Measurements from ENCODE around the gene MEIS1. TPM values are rescaled to one million over a fixed set of nuclear protein-coding genes. Genes with fewer than 3 reads are reported as not detected.
"Not testable (repeated sequence)": the region's sequence is repeated elsewhere in the genome, so short reads cannot be mapped to it uniquely, and the experiment has no call there.

MEIS1 gene
- polyA plus RNA-seq, 1 donor, result 16.6 TPM

DNA sequence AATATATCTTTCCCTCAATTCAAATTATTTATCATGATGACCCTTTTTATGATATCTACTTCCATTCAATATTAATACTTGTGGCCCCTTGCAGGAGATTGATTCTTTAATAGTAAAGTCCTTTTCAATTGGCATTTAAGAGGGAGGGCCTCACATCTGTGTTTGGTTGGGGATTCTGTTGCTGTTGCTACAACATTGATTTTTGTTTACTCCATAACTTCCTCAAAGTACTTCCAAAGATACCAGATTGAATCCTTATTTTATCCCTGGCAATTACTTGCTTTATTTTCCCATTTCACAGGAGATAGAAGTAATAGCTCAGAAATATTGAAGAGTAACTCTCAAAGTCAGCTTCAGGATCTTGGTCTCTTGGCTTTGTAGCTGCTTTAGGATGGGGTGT, 32.8 kb downstream of the MEIS1 start:
- no peak for DNase-seq

DNA sequence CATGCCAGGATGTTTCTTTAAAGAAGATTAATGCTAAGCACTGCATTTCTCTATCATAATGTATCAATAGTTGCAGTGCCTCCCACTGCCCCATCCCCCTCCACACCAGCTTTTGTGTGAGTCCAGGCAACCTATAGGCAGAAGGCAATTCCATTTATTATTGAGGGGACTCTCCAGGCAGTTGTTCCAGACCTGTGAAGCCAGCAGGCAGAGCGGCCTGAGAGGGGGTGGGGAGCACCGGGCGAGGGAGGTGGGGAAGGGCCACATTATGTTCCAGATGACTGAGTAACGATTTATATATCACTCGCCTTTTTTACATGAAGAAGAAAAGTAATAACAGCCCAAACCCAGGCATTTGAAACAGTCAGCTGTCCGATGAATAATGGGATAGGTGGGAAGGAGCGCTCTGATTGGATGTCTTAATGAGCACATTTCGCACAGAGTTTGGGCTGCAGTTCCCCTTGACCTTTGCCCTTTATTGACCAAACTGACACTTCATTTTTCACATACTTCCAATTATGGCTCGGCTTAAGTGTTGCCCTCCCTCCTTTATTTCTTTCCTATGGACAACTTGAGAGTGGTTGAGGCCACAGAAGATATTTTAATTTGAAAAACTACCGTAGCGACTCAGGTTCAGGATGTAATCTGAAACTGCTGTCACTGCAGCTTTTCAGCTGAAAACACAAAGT, 34.4 kb downstream of the MEIS1 start:
- no peak for DNase-seq

- DNase-seq, result no peak
Measured at GRCh38 chr2:66470199-66470598, 35.3 kb downstream of the MEIS1 start.

- no peak for DNase-seq
Measured at GRCh38 chr2:66472225-66472843, 37.4 kb downstream of the MEIS1 start.

DNA sequence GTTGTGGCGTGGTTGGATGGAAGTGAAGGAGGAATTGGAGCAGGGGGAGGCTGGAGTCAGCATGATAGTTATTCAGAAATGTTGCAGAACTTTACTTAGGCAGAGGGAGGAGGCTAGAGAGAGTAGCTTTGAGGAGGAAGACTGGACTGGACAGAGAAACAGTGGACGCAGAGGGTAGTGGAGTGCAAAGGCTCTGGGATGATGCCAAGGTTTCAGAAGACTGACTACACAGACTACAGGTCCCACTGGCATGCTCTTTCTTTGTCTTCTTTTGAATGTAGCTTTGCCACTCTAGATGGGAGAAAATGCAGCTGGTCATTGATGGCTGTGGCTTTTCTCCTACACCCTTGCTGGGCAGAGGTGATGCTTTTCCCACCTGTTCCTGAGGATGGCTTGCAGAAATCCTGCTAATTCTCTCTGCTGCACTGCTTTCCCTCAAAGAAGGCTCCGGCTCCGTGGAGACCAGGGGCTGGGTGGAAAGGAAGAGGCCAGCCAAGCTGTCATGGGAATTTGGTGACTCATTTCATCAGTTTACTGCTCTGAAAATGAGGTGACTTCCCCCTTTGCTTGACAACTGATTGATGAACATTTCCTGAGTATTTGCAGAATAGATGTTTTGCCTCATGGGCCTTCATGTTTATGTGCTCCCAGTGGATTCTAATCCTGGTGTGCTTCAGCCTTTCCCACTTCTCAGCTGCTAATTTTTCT, 42.4 kb downstream of the MEIS1 start:
- no peak for DNase-seq

- no peak for DNase-seq
Measured at GRCh38 chr2:66478299-66478698, 43.4 kb downstream of the MEIS1 start.

- DNase-seq, result no peak
Measured at GRCh38 chr2:66478731-66479316, 43.9 kb downstream of the MEIS1 start.

- DNase-seq, result no peak
Measured at GRCh38 chr2:66481100-66481549, 46.2 kb downstream of the MEIS1 start.

- DNase-seq, result not testable (repeated sequence)
Measured at GRCh38 chr2:66485252-66485651, 50.3 kb downstream of the MEIS1 start.

DNA sequence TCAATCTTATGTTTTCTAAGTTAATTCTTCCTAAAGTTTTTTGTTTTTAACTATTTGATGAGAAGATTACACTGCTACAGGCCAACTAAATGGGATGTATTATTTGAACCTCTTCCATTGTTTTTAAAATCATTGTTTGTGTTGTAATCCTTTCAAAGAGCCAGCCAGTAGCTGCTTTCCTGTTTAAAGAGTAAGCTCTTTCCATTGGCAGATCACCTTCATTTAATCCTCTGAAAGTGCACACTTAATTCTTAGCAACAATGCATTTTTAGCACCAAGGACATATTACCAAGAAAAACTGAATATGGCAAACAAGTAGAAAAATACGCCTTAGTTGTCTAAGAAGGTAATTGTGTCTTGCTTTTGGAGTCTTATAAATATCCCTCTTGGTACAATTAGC, 54.0 kb downstream of the MEIS1 start:
- DNase-seq, result no peak

DNA sequence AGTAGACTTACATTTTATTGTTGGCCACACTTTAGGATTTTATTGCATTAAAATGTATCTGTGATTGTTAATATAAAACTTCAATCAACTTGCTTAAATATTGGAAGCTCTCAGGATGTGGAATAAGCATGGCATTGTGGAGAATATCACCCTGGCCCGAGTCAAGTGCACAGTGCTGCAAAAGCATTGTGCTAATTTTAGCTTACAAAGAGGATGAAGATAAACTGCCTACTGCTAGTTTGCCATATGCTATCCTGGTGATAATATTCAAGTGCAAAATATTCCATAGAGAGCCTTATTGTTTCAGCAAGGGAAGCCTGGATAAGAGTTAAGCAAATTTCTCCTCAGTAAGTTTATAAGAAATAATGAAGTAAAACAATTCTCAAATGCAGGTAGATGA, 54.5 kb downstream of the MEIS1 start:
- DNase-seq, result no peak

- DNase-seq, result no peak
Measured at GRCh38 chr2:66490588-66491001, 55.7 kb downstream of the MEIS1 start.

GRCh38 chr2:66494708-66495107, 59.8 kb downstream of the MEIS1 start:
- DNase-seq, result no peak

DNA sequence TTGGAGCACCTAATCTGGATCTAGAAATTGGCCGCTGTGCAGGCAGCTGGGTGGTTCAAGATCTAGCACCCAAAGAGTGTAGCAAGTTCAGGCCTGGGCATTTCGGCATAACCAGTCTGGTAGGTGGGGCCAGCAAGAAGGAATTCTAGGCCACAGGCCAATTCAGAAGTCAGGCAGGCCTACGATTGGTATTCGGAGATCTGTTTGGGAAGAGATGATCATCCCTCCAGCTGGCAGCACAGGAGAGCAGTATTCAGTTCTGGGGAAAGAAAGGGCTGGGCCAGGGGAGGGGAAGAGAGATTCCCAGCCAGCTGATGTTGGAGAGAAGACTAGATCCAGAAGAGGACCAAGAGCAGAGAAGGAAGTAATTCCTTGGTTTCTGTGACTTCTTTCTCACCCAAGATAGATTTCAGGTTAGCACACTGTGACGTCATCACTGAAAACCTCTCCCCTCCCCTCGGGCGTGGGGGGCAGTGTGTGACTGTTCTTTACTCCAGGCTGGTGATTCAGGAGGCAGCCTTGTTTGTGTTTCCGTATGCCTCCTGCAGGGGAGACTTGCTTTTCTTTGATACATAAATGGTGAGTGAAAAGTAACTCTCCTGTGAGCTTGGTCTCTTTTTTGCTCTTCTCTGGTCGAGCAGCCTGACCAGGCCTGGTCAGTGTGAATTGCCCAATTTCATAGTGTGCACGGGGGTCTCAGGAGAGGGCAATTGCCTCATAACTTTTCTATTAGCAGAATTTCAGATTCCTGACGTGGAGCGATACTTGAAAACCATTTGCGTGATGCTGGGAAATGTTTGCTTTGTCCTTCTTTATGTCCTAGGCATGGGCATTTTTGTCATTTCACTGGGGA, 61.1 kb downstream of the MEIS1 start:
- DNase-seq, result no peak

GRCh38 chr2:66496670-66497420, 61.9 kb downstream of the MEIS1 start:
- DNase-seq, result no peak

GRCh38 chr2:66497431-66498288, 62.7 kb downstream of the MEIS1 start:
- no peak for DNase-seq

- no peak for DNase-seq
Measured at GRCh38 chr2:66498289-66498975, 63.5 kb downstream of the MEIS1 start.

DNA sequence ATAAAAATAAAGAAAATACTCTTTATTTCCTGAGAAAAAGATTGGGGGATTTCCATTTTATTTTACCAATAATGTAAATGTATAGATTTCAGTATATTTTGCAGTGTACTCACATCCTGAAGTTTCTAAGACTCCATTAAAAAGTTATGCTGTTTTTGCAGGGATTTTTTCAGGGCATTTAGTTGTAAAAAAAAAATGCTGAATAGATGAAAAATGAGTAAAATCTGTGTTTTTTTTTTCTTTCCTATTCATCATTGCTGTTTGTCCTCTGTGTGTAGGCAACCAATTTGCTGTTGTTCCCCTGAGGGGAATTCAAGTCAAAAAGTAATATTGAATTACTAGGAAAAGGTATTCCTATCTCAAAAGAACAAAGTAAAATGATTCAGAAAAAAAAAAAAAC, 66.3 kb downstream of the MEIS1 start:
- DNase-seq, result no peak

DNA sequence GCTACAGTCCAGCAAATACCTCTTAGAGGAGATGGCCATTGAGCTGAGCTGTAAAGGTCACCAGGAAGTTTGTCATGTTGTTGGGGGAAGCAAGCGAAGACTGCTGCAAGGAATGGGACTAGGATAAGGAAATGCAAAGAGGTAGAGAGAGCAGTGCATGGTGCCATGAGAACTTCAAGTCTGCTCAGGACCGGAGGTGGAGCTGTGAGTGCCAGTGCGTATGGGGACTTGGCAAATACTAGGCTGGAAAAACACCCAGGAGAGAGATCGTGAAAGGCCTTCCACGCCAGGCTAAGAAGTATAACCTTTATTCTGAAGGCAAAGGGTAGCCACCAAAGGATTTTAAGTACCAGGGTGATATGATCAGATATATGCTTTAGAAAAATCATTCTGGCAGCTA, 71.3 kb downstream of the MEIS1 start:
- DNase-seq, result no peak

DNA sequence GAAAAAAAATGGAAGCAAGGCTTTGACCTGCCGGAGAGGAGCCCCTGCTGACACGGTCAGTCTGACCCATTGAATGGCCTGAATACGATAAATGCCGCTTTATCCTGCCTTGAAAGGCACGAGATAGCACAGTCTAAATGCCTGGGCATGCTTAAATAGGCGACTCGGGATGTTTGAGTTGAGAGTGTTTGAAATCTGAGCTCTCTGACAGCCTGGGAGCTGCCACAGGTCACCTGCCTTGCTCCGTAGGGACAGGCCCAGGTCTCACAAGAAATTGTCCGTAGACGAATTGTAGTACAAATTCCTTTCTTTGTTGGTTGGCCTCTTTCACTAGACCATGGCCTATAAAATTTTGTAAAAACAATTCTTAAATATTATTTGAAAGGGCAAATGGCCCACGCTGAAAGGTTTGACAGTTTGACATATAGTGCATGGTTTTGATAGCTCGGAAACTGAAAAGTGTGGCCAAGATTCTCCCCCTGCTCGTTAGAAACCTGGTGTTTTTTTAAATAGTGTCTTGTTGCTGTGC, 72.8 kb downstream of the MEIS1 start:
- no peak for DNase-seq

All from hindlimb muscle (tissue), 1 donor.